ENCODE measurements around the gene IQGAP2.

Gene IQGAP2

GRCh38 chr5:76384705-76385104, 18.4 kb upstream of the IQGAP2 start:
- in situ Hi-C loops (cut with MboI; ENCODE audit: low sequenced_read_pairs): no loop called here

- in situ Hi-C loops (cut with MboI; ENCODE audit: low sequenced_read_pairs): no loop called here
Measured at GRCh38 chr5:76385540-76385939, 17.5 kb upstream of the IQGAP2 start.

DNA sequence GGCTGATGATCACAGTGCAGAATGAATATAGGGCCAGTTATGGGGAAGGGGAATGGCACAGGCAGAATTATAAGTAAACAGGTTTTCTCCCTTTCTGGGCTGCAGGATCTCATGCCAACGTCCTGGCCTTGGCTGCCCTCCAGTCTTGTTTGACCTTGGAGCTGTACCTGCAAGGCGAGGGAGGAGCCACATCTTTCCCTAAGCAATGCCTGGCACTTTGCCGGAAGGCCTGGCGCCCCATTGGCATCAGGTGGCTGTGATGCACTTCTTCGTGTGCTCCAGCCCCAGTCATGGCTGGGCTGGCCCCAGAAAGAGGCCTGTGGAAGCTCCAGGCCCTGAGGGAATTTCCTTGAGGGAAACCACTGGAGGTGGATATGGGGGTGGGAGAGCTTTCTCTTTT, 16.7 kb upstream of the IQGAP2 start:
- in situ Hi-C loops (cut with MboI; ENCODE audit: low sequenced_read_pairs): no loop called here

DNA sequence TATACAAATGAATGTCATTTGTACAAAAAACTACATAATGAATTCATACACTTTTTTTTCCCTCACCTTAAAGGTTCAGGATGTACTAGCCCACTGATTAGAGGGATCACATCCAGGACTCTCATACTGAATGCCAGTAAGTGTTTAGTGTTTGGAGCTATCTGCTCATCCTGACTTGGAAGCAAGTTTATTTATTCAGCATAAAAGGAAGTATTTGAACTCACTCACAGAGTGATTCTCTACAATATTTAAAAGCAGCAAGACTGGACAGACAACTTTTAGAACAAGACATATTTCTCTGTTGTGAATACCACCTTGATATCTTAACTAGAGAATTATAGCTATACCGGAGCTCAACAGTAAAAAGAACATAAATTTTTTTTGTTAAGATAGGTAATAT, 14.8 kb upstream of the IQGAP2 start:
- in situ Hi-C loops (cut with MboI; ENCODE audit: low sequenced_read_pairs): no loop called here

DNA sequence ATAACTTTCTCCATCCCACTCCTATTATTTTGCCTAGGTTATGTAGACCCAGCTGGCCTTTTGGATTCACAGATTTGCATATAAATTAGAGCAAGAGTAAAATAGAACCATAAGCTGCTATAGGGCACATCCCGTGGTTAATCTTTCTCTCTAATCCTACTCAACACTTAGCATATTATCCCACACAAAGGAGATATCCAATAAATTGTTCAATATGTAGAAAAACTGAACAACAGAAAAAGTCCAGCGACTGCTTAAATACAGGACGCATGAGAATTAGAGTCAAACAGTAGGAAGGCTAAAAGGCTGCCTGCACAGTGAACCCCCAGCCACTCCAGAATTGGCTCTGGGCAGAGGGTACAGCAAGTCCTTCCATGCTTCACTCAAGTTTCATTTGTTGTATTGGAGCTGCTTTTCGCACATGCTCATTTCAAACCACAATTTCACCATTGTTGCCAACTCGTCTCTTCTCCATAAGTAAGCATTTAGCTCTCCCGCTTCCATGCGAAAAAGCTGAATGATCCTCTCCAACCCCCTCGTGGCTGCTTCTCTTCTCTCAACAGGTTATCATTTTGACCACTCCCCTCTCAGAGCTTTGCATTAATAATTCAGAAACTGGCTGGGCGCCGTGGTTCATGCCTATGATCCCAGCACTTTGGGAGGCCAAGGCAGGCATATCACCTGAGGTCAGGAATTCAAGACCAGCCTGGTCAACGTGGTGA, 14.1 kb upstream of the IQGAP2 start:
- in situ Hi-C loops (cut with MboI; ENCODE audit: low sequenced_read_pairs): no loop called here

- in situ Hi-C loops (cut with MboI; ENCODE audit: low sequenced_read_pairs): no loop called here
Measured at GRCh38 chr5:76389513-76390154, 13.5 kb upstream of the IQGAP2 start.

DNA sequence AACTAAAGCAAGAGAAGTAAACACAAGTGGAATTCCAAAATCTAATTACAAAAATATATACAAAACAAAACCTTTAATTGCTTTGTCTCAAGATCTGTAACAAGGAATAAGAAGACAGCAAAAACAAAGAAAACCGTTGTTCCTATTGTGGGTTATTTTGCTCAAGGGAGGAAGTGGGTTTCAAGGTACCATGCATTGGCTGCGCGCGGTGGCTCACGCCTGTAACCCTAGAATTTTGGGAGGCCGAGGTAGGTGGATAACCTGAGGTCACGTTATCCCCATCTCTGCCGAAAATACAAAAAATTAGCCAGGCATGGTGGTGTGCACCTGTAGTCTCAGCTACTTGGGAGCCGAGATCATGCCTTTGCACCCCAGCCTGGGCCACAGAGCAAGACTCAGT, 12.1 kb upstream of the IQGAP2 start:
- in situ Hi-C loops (cut with MboI; ENCODE audit: low sequenced_read_pairs): no loop called here

- in situ Hi-C loops (cut with MboI; ENCODE audit: low sequenced_read_pairs): no loop called here
Measured at GRCh38 chr5:76393035-76393680, 9.9 kb upstream of the IQGAP2 start.

DNA sequence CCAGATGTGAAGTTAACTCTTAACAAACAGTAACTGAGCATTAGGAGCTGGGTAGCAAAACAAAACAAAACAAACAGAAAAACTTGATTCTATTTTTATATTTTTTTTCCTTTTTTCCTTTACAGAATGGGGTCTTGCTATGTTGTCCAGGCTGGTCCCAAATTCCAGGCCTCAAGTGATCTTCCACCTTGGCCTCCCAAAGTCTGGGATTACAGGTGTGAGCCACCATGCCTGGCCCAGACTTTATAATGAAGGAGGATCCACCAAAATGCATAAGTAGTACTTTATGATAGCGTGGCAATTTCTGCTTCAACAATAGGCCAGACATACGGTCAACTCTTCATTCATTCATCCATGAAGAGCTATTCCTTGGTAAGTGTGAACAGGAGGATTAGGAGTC, 5.9 kb upstream of the IQGAP2 start:
- in situ Hi-C loops (cut with MboI; ENCODE audit: low sequenced_read_pairs): no loop called here

DNA sequence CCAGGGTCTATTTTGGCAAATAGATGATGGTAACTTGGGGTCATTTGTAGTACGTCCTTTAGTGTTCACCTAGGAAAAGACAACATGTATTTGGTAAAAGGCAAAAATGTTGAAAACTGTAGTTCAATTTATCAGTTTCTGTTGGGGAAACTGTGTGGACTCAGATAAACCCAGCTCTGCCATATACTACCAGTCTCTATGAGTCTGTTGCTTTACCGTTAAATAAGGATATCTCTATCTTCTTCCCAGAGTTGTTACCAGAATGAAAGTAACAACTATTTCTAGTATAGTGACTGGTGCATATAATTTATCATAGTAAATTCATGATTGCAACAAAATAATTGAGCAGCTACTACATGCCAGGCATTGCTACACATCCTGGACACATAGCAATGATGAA, 3.8 kb upstream of the IQGAP2 start:
- in situ Hi-C loops (cut with MboI; ENCODE audit: low sequenced_read_pairs): no loop called here

- in situ Hi-C loops (cut with MboI; ENCODE audit: low sequenced_read_pairs): no loop called here
Measured at GRCh38 chr5:76400466-76400865, 2.6 kb upstream of the IQGAP2 start.

DNA sequence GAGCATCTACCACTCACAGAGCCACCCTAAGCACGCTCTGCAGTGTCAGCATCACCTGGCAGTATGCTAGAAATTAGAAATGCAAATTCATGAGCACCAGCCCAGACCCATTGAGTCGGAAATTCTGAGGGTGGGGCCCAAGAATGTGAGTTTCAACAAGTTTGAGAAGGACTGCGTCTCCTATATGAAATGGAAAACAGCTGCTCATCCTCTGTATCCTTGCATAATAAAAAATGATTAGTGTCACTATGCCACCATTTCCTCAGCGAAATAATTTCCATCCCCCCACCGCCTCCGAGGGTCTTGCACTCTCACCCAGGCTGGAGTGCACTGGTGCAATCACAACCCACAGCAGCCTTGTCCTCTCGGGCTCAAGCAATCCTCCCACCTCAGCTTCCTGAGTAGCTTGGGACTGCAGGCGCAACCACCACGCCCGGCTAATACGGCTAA, 1.3 kb upstream of the IQGAP2 start:
- in situ Hi-C loops (cut with MboI; ENCODE audit: low sequenced_read_pairs): no loop called here

DNA sequence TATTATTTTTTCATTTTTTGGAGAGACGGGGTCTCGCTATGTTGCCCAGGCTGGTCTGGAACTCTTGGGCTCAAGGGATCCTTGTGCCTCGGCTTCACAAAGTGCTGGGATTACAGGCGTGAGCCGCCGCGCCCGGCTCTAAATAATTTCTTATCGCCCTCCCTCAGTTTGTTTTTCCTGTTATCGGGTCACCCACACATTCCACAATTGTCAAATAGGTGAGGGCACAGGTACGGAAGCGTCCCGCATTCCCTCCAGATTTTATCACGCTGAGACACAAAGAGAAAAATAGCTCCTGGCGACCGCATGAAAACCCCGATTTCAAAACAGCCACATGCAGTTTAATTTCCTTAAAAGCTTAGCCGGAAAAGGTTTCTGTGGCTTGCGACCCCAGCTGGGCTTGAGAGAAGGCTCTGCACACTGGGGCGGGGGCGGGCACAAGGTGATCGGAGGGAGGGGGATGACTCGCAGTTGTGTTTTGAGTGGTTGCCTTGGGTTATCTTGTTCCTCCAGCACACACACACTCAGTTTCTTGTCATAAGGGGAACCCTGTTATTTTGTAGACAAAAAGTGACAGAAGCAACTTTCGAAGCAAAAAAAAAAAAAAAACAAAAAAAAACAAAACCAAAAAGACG, 717 bp upstream of the IQGAP2 start:
- in situ Hi-C loops (cut with MboI; ENCODE audit: low sequenced_read_pairs): no loop called here

DNA sequence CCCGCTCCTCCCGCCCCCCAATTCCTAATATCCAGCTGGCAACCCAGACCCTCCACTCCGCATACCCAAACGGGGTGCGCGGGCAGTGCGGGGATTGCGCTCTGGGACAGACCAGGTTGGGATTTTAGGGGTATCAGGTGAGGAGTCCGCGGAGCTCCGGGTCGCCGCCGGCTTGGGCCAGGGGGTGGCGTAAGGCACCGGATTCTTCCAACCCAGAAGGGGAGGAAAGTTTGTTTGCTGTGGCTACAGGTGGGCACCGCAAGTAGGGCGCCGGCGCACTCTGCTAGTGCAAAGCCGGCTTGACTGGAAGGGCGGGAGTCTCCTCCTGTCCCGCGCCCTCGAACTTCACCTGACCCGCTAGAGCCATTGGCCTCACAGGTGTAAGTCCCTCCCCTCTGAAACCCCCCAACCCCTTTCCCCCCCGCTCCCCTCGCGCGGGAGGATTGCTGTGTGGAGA, 709 bp downstream of the IQGAP2 start:
- in situ Hi-C loops (cut with MboI; ENCODE audit: low sequenced_read_pairs): no loop called here

- in situ Hi-C loops (cut with MboI; ENCODE audit: low sequenced_read_pairs): no loop called here
Measured at GRCh38 chr5:76404223-76405211, 1.4 kb downstream of the IQGAP2 start.

- in situ Hi-C loops (cut with MboI; ENCODE audit: low sequenced_read_pairs): no loop called here
Measured at GRCh38 chr5:76406014-76406413, 2.9 kb downstream of the IQGAP2 start.

GRCh38 chr5:76406673-76407072, 3.6 kb downstream of the IQGAP2 start:
- in situ Hi-C loops (cut with MboI; ENCODE audit: low sequenced_read_pairs): no loop called here

DNA sequence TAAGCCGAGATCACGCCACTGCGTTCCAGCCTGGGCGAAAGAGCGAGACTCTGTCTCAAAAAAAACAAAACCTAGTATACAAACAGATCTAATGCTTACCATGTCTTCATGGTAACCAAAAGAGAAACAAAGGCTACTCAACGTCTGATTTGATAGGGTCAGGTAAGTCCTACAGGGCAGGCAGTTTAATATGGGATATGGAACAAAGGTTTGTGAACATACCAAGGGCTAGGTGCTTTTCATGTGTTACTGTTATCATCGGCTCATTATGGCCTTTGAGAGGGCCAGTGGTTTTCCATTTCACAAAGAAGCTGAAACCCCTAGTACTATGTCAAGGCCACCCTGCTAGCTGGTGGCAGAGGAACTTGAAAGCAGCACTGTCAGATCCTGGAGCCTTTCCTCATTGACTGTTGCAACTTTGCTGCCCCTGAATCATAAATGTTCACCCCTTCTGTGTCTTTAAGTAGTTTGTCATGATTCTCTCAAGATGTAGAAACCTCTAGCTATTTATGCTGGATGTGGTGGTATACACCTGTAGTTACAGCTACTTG, 5.1 kb downstream of the IQGAP2 start:
- in situ Hi-C loops (cut with MboI; ENCODE audit: low sequenced_read_pairs): no loop called here

DNA sequence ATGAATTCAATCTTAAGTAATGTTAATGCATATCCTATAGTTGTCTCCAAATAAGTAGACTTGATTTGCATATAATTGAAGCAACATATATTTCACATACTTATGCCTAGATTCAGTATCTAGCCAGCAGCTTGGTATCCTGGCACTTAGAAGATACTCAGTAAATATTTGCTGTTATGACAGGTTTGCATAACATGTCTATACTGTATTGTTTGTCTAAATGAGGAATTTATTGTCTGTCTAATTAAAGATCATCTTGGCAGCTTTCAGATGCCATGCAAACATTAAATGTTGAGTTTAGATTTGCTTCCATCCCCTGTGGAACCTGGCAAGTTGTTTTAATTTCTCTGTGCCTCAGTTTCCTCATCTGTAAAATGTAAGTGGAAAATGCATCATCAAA, 9.4 kb downstream of the IQGAP2 start:
- in situ Hi-C loops (cut with MboI; ENCODE audit: low sequenced_read_pairs): no loop called here

DNA sequence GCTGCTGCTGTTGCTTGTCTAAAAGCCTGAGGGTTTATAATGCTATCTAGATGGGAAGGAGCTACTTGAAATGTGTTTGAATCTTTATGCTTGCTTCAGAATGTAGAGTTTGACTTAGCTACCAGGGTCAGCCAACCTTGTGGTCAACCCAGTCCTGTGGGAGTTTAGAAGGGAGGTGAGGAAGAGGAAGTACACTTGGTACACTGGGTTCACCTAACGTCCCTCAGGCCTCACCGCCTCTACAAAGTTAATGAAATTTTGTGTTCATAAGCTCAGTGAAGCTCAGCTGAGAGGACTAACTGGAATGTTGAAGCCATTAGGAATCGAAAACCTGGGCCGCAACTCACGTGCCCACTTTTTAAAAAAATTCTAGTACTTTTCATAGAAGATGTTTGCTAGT, 10.7 kb downstream of the IQGAP2 start:
- in situ Hi-C loops (cut with MboI; ENCODE audit: low sequenced_read_pairs): no loop called here
